SH-SY5Y (cell line): ENCODE data around the gene CHD9.

ENCODE experiments used
- GATA2 ChIP-seq: IDR thresholded peaks from 2 replicates; pipeline ENCODE4 v1.6.1; 2011; ENCODE audit warnings: mild to moderate bottlenecking, low read depth, low read length
- GATA3 ChIP-seq: IDR thresholded peaks from 2 replicates; pipeline ENCODE4 v1.6.1; 2011; ENCODE audit warnings: low read depth, mild to moderate bottlenecking, low read length, moderate library complexity

DNA sequence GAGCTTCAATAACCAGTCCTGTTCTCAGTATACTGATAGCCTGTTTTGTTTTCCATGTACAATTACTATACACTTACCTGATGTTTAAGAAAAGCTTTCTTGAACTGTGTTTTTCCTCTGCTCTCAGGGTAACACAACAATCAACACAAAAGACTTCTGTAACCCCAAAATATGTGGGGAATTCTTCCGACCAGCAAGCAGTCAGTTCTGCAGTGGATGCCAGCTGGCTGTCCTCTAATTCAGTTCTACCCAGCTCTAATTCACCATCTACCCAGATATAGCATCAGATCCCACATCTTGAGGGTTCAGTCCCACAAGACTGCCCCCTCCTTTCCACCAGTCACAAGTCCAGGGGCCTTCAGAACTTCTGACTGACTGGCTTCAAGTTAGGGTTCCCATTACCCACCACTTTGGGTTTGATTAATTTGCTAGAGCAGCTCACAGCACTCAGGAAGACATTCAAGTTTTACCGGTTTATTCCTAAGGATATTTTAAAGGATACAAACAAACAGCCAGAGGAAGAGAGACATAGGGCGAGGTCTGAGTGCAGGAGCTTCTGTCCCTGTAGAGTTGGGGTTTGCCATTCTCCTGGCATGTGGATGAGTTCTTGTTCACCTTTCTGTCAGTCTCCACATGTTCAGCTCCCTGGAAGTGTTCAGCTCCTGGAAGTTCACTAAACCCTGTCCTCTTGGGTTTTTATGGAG is 178.2 kb downstream of the CHD9 start:
- TF ChIP-seq GATA2 (no peak), GATA3 (no peak)
